Loucy (cell line): Measurements from ENCODE around the gene MICAL3.

Source experiments
- H2AFZ ChIP-seq: fragments of 200-600 bp; sonication (generic); 2 replicates; pipeline ENCODE4 v1.6.0; 2016; ENCODE audit warnings: antibody characterized with exemption, mild to moderate bottlenecking, low read length, moderate library complexity
- H3F3A ChIP-seq: fragments of 200-600 bp; 2 replicates; pipeline ENCODE4 v1.6.0; 2016; ENCODE audit warnings: antibody characterized with exemption, low read depth, mild to moderate bottlenecking
- H3K27me3 ChIP-seq: fragments of 200-600 bp; sonication (generic); 2 replicates; pipeline ENCODE4 v1.6.1; 2014; ENCODE audit warnings: low read length, mild to moderate bottlenecking; ENCODE audit not compliant: insufficient read depth, poor library complexity, severe bottlenecking
- H3K36me3 ChIP-seq: fragments of 200-600 bp; sonication (generic); 2 replicates; pipeline ENCODE4 v1.6.1; 2016; ENCODE audit warnings: low read length; ENCODE audit not compliant: insufficient read depth
- H3K4me1 ChIP-seq: fragments of 200-600 bp; sonication (generic); 2 replicates; pipeline ENCODE4 v1.5.1; 2014; ENCODE audit warnings: low read length, mild to moderate bottlenecking; ENCODE audit not compliant: insufficient read depth, poor library complexity, severe bottlenecking
- H3K4me2 ChIP-seq: fragments of 200-600 bp; sonication (generic); 2 replicates; pipeline ENCODE4 v1.6.0; 2014; ENCODE audit warnings: antibody characterized with exemption, low read length, low read depth, mild to moderate bottlenecking; ENCODE audit not compliant: poor library complexity, severe bottlenecking
- H3K4me3 ChIP-seq: fragments of 200-600 bp; sonication (generic); 2 replicates; pipeline ENCODE4 v1.5.1; 2014; ENCODE audit warnings: low read length, mild to moderate bottlenecking, mixed read lengths; ENCODE audit not compliant: poor library complexity, severe bottlenecking
- H3K79me2 ChIP-seq: fragments of 200-600 bp; sonication (generic); 2 replicates; pipeline ENCODE4 v1.6.1; 2014; ENCODE audit warnings: low read length; ENCODE audit not compliant: insufficient read depth
- H3K9ac ChIP-seq: fragments of 200-600 bp; sonication (generic); 2 replicates; pipeline ENCODE4 v1.6.0; 2014; ENCODE audit warnings: mild to moderate bottlenecking, low read depth, low read length, moderate library complexity; ENCODE audit not compliant: poor library complexity, severe bottlenecking
- H3K9me2 ChIP-seq: fragments of 200-600 bp; sonication (generic); replicated peaks from 2 replicates; pipeline ENCODE4 v1.6.1; 2016; ENCODE audit warnings: low read depth, low read length, mixed read lengths
- H3K9me3 ChIP-seq: fragments of 200-600 bp; sonication (generic); 2 replicates; pipeline ENCODE4 v1.6.1; 2014; ENCODE audit warnings: mild to moderate bottlenecking, antibody characterized with exemption, low read length, low read depth; ENCODE audit not compliant: insufficient read depth
- H4K20me1 ChIP-seq: fragments of 200-600 bp; sonication (generic); 2 replicates; pipeline ENCODE4 v1.6.0; 2014; ENCODE audit warnings: antibody characterized with exemption, low read length, mild to moderate bottlenecking; ENCODE audit not compliant: insufficient read depth, poor library complexity, severe bottlenecking
- EZH2phosphoT487 ChIP-seq: fragments of 200-600 bp; IDR thresholded peaks from 2 replicates; pipeline ENCODE4 v1.6.1; 2018; ENCODE audit warnings: antibody characterized with exemption, mild to moderate bottlenecking, moderate library complexity, borderline replicate concordance
- TF ChIP-seq, protein P1 (sequence below): fragments of 200-600 bp; sonication (generic); conservative IDR thresholded peaks from 2 replicates; pipeline ENCODE4 v1.5.1; 2014; ENCODE audit warnings: mild to moderate bottlenecking, antibody characterized with exemption, low read length

The MICAL3 gene

DNA sequence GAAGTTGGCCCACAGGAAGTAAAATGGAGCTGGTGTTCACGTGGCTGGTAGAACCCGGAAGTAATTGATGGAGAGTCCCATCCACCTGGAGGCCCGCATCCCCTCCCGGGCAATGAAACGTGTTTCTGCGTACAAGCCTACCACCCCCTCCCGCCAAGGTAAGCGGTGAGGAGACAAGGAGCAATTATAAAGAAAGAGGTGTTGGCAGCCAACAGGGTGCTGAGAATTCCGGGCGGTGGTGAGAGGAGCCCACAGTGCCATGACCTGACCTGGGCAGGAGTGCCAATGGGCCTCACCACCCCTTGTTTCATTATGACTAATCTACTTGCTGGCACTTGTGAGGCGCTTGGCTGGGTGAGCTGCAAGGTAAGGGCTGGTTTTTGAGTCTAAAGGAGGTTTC, 166.3 kb downstream of the MICAL3 start:
- no peak overlapping the region for H2AFZ ChIP-seq
- H4K20me1 ChIP-seq: no peaks in the 10 kb centered on the region
- H3K36me3 ChIP-seq: no peaks in the 10 kb centered on the region; the same call in 1 of the 2 replicates
- no peaks in the 10 kb centered on the region for H3K9me3 ChIP-seq
- no peak overlapping the region for H3K4me3 ChIP-seq
- H3K4me1 ChIP-seq: peaks cover 5% of the 10 kb centered on the region
- H3K79me2 ChIP-seq: no peaks in the 10 kb centered on the region
- no peaks in the 10 kb centered on the region for H3K27me3 ChIP-seq
- H3K9me2 ChIP-seq: no peaks in the 10 kb centered on the region
- no peaks in the 10 kb centered on the region for H3F3A ChIP-seq
- H3K9ac ChIP-seq: no peak overlapping the region
- H3K4me2 ChIP-seq: no peak overlapping the region
- TF ChIP-seq, protein P1, sequence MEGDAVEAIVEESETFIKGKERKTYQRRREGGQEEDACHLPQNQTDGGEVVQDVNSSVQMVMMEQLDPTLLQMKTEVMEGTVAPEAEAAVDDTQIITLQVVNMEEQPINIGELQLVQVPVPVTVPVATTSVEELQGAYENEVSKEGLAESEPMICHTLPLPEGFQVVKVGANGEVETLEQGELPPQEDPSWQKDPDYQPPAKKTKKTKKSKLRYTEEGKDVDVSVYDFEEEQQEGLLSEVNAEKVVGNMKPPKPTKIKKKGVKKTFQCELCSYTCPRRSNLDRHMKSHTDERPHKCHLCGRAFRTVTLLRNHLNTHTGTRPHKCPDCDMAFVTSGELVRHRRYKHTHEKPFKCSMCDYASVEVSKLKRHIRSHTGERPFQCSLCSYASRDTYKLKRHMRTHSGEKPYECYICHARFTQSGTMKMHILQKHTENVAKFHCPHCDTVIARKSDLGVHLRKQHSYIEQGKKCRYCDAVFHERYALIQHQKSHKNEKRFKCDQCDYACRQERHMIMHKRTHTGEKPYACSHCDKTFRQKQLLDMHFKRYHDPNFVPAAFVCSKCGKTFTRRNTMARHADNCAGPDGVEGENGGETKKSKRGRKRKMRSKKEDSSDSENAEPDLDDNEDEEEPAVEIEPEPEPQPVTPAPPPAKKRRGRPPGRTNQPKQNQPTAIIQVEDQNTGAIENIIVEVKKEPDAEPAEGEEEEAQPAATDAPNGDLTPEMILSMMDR: no peak
- no peak for TF ChIP-seq EZH2phosphoT487

DNA sequence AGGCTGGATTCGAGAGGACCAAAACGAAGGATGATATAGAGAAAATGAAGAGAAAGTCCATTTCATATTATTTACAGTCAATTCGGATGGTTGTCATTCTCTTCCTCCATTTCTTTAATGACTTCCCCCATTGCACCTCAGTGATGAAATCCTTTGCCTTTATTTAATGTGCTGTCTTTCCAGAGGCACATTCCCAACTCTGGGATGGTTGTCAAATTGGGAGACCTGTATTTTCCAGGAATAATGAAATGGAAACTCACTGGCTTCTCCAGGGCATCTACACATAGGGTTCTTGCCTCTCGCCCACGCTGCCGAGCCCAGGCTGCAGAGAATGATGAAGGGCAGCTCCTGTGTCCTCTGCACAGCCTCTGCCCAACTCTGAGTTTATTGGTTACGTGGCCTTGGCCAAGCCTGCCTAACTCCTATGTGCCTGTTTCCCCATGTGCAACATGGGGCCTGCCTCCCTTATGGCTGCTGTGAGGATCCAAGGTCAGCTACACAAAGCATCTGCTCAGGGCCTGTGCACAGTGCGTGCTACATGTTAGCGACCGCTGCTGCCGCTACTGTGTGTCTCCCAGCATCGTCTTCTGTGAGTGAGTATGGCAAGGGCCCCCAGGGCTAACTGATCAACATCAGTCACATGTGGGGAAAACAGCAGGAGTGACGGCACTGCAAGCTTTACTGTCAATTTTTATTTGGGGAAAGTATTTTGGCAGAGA, 168.6 kb downstream of the MICAL3 start:
- no peaks in the 10 kb centered on the region; the same call in 1 of the 2 replicates for H3K36me3 ChIP-seq

DNA sequence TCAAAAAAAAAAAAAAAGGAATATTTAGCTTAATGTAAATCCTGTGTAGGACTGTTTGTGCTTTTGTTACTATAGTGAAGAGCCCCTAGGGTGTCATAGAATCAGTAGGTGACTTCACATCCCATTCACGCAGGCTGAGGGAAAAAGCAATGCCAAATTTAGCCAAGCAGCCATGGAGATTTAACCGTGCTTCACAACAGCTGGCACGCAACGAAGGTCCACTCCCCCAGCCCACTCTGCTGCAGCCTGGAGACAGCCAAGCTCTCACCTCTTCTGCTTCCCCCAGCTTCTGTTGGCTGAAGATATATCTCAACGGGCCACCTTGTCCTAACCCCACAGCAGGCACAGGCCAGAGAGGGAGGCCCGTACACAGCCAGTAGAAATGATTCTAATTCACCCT, 171.3 kb downstream of the MICAL3 start:
- TF ChIP-seq EZH2phosphoT487: no peak
- TF ChIP-seq, protein P1: no peak
- no peaks in the 10 kb centered on the region for H3K4me1 ChIP-seq
- no peaks in the 10 kb centered on the region for H3F3A ChIP-seq
- no peaks in the 10 kb centered on the region; the same call in 1 of the 2 replicates for H3K36me3 ChIP-seq
- H3K9ac ChIP-seq: no peak overlapping the region
- H3K4me2 ChIP-seq: no peak overlapping the region
- no peaks in the 10 kb centered on the region for H4K20me1 ChIP-seq
- no peaks in the 10 kb centered on the region for H3K9me3 ChIP-seq
- no peaks in the 10 kb centered on the region for H3K9me2 ChIP-seq
- H3K27me3 ChIP-seq: no peaks in the 10 kb centered on the region
- H3K4me3 ChIP-seq: no peak overlapping the region
- no peaks in the 10 kb centered on the region for H3K79me2 ChIP-seq
- H2AFZ ChIP-seq: no peak overlapping the region

More for the DNA sequence above, 168.6 kb downstream of the MICAL3 start:
- H4K20me1 ChIP-seq: no peaks in the 10 kb centered on the region
- H3K9ac ChIP-seq: no peak overlapping the region
- no peak overlapping the region for H3K4me2 ChIP-seq
- no peaks in the 10 kb centered on the region for H3K9me2 ChIP-seq
- no peaks in the 10 kb centered on the region for H3K4me1 ChIP-seq
- H3F3A ChIP-seq: no peaks in the 10 kb centered on the region
- TF ChIP-seq, protein P1: no peak
- no peak for TF ChIP-seq EZH2phosphoT487
- H3K4me3 ChIP-seq: no peak overlapping the region
- H3K79me2 ChIP-seq: no peaks in the 10 kb centered on the region
- H3K9me3 ChIP-seq: no peaks in the 10 kb centered on the region
- H2AFZ ChIP-seq: no peak overlapping the region
- no peaks in the 10 kb centered on the region for H3K27me3 ChIP-seq
